MM.1S (cell line): ENCODE measurements around the gene NFIX.
A peak's percentile ranks its signal among the peaks of the same experiment; 100 is the strongest.

Source experiments
- DNase-seq: peaks from one replicate; pipeline ENCODE4 v3.0.0-alpha.2; 2015
- H2AFZ ChIP-seq: fragments of 300-600 bp; sonication (generic); 2 replicates; pipeline ENCODE4 v1.6.0; 2016; ENCODE audit warnings: antibody characterized with exemption, low read length
- H3F3A ChIP-seq: fragments of 300-600 bp; sonication (generic); 2 replicates; pipeline ENCODE4 v1.6.1; 2016; ENCODE audit warnings: mild to moderate bottlenecking, antibody characterized with exemption, low read length, moderate library complexity, mixed read lengths; ENCODE audit not compliant: insufficient read depth
- H3K27ac ChIP-seq: fragments of 300-600 bp; sonication (generic); 2 replicates; pipeline ENCODE4 v1.5.1; 2016; ENCODE audit warnings: mild to moderate bottlenecking, low read length
- H3K27me3 ChIP-seq: fragments of 300-600 bp; sonication (generic); replicated peaks from 2 replicates; pipeline ENCODE4 v1.6.0; 2016; ENCODE audit warnings: low read length; ENCODE audit not compliant: insufficient read depth
- H3K36me3 ChIP-seq: fragments of 300-600 bp; sonication (generic); replicated peaks from 2 replicates; pipeline ENCODE4 v1.6.1; 2016; ENCODE audit warnings: mild to moderate bottlenecking, low read length, mixed read lengths; ENCODE audit not compliant: insufficient read depth
- H3K4me1 ChIP-seq: fragments of 300-600 bp; sonication (generic); 2 replicates; pipeline ENCODE4 v1.6.1; 2016; ENCODE audit warnings: low read length, mixed read lengths
- H3K4me2 ChIP-seq: fragments of 300-600 bp; sonication (generic); 2 replicates; pipeline ENCODE4 v1.6.0; 2016; ENCODE audit warnings: low read depth, low read length
- H3K4me3 ChIP-seq: fragments of 300-600 bp; sonication (generic); 2 replicates; pipeline ENCODE4 v1.5.1; 2016; ENCODE audit warnings: low read length, mixed read lengths
- H3K79me2 ChIP-seq: fragments of 300-600 bp; sonication (generic); 2 replicates; pipeline ENCODE4 v1.6.1; 2016; ENCODE audit warnings: mixed run types, low read length, mixed read lengths
- H3K9ac ChIP-seq: fragments of 300-600 bp; sonication (generic); 2 replicates; pipeline ENCODE4 v1.6.1; 2016; ENCODE audit warnings: low read length, mixed read lengths
- H3K9me2 ChIP-seq: fragments of 300-600 bp; sonication (generic); replicated peaks from 2 replicates; pipeline ENCODE4 v1.6.1; 2016; ENCODE audit warnings: mild to moderate bottlenecking, low read length, mixed read lengths; ENCODE audit not compliant: insufficient read depth
- H3K9me3 ChIP-seq: fragments of 300-600 bp; sonication (generic); replicated peaks from 2 replicates; pipeline ENCODE4 v1.6.1; 2016; ENCODE audit warnings: mild to moderate bottlenecking, low read length, mixed read lengths; ENCODE audit not compliant: insufficient read depth
- H4K20me1 ChIP-seq: fragments of 300-600 bp; sonication (generic); 2 replicates; pipeline ENCODE4 v1.6.1; 2016; ENCODE audit warnings: mild to moderate bottlenecking, low read length, moderate library complexity, mixed read lengths; ENCODE audit not compliant: insufficient read depth
- CTCF ChIP-seq: fragments of 300-600 bp; sonication (generic); IDR thresholded peaks from 2 replicates; pipeline ENCODE4 v1.5.1; 2016; ENCODE audit warnings: antibody characterized with exemption, low read length, mixed read lengths
- EZH2 ChIP-seq: fragments of 300-600 bp; sonication (generic); optimal IDR thresholded peaks from 2 replicates; pipeline ENCODE3; 2017; ENCODE audit warnings: low read depth, mild to moderate bottlenecking, antibody characterized with exemption, low read length, mixed read lengths
- EZH2phosphoT487 ChIP-seq: fragments of 300-600 bp; sonication (generic); IDR thresholded peaks from 2 replicates; pipeline ENCODE4 v1.6.1; 2018; ENCODE audit warnings: antibody characterized with exemption, low read length

Gene NFIX

GRCh38 chr19:13007292-13008045 lies 12.2 kb downstream of the NFIX start:
- Histone ChIP-seq H3K4me3 (no peak overlapping the region), H3K36me3 (no peaks in the 10 kb centered on the region), H4K20me1 (no peaks in the 10 kb centered on the region), H3K27me3 (peaks cover 97% of the 10 kb centered on the region), H3K4me1 (no peaks in the 10 kb centered on the region; the same call in 1 of the 2 replicates), H3K9me3 (no peaks in the 10 kb centered on the region), H3K9me2 (no peaks in the 10 kb centered on the region), H3K9ac (no peak overlapping the region), H3K4me2 (no peak overlapping the region), H3K27ac (no peak overlapping the region), H3K79me2 (no peaks in the 10 kb centered on the region), H2AFZ (no peak overlapping the region), H3F3A (no peaks in the 10 kb centered on the region)
- DNase-seq = no peak
- TF ChIP-seq CTCF = no peak
- no peak for TF ChIP-seq EZH2
- no peak for TF ChIP-seq EZH2phosphoT487

DNA sequence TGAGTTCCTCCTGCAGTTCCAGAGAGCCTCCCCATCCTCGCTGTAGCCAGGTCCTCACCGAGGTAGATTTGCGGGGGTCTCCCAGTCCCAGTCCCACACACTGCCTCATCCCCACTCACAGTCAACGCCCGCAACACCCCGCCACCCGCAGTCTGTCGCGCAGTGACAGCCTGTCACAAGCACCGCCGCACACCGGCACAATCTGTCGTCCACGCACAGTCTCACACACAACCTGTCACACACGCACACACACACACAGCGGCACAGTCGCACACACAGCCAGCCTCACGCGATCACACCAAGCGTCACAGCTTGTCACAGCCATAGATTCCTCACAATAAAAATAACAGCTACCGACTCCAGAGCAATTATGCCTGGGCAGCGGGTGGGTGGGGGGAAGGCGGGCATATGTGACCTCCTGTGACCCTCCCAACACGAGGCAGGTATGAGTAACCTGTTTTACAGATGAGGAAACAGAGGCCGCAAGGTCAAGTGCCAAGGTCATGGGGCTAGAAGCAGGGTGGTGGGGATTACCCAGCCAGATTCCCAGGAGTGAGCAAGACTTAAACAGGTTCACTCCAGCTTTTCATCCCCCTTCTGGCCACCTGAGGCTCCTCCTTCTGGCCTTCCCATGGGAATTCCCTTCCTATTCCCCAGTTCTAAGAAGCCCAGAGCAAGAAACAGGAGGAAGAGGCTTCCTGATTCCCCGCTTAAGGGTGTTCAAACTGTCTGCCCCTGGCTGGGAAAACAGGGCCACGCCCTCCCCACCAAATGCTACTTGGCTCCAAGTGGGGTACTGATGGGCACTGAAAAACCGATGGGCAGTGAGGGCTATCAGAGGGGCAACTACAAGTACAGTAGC lies 13.9 kb downstream of the NFIX start:
- no peak for TF ChIP-seq EZH2phosphoT487
- TF ChIP-seq CTCF = no peak
- TF ChIP-seq EZH2 = no peak
- Histone ChIP-seq H3K9me2 (no peaks in the 10 kb centered on the region), H4K20me1 (no peaks in the 10 kb centered on the region), H3K79me2 (no peaks in the 10 kb centered on the region), H3K9me3 (no peaks in the 10 kb centered on the region), H3K36me3 (no peaks in the 10 kb centered on the region), H3K27me3 (peaks cover 97% of the 10 kb centered on the region), H3K4me2 (no peak overlapping the region), H3K4me3 (no peak overlapping the region), H3K4me1 (no peaks in the 10 kb centered on the region; the same call in 1 of the 2 replicates), H3K9ac (no peak overlapping the region), H3K27ac (no peak overlapping the region), H3F3A (no peaks in the 10 kb centered on the region), H2AFZ (no peak overlapping the region)
- DNase-seq = no peak

DNA sequence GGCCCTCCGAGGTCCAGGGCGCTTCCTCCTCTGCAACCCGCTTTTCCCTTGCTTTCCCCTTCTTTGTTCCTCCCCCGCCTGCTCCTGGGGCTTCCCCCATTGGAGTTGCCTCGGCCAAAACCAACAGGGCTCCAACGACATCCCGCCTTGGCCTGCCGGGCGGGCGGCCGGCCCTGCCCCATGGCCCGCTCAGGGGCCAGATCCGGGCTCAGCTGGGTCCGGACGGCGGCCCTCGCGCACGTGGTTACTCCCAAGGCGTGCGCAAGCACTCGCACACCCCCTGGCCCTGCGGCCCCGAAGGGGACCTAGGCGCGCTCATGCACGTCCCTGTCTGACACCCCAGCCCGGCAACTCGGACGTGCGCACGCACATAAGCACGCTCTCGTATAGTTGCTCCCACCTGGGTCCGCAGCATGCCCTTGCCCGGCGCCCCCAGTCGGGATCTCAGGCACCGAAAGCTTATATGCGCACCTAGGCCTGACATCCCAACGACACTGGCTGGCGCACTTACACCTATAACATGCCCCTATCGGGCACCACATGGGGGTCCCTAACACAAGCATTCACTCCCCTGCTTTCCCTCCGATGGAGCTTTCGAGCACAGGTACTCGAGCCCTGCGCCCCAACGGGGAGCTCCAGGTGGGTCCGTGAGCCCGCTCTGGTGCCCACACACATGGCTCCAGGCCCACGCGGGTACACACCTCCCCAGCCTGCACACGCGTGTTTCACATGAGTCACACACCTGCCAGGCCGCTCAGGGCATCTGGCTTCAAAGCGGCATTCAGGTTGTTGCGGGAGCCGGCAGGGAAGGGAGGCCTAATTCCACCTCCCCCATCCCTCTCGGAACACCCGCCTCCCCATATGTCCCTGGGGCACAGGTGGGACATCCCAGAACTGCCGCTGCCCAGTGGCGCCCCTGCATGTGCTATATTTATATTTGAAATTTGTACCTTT lies 15.0 kb downstream of the NFIX start:
- Histone ChIP-seq H3K4me2 (no peak overlapping the region), H3K79me2 (no peaks in the 10 kb centered on the region), H3K4me1 (no peaks in the 10 kb centered on the region), H3K9me3 (no peaks in the 10 kb centered on the region), H3K27ac (no peak overlapping the region), H3K36me3 (no peaks in the 10 kb centered on the region), H4K20me1 (no peaks in the 10 kb centered on the region), H3K9me2 (no peaks in the 10 kb centered on the region), H3F3A (no peaks in the 10 kb centered on the region), H3K9ac (no peak overlapping the region), H2AFZ (no peak overlapping the region), H3K4me3 (no peak overlapping the region), H3K27me3 (peaks cover 98% of the 10 kb centered on the region)
- TF ChIP-seq CTCF (no peak), EZH2 (peak; percentile 1)
- DNase-seq = no peak
